Islet of Langerhans (tissue), 1 donor: ENCODE data around the gene SLX9.

Source experiments
- FAIRE-seq: peaks from one replicate; lab custom pipeline; 2011; peaks lifted over from hg19 to GRCh38; lab: Jason Lieb, UNC

The SLX9 gene

DNA sequence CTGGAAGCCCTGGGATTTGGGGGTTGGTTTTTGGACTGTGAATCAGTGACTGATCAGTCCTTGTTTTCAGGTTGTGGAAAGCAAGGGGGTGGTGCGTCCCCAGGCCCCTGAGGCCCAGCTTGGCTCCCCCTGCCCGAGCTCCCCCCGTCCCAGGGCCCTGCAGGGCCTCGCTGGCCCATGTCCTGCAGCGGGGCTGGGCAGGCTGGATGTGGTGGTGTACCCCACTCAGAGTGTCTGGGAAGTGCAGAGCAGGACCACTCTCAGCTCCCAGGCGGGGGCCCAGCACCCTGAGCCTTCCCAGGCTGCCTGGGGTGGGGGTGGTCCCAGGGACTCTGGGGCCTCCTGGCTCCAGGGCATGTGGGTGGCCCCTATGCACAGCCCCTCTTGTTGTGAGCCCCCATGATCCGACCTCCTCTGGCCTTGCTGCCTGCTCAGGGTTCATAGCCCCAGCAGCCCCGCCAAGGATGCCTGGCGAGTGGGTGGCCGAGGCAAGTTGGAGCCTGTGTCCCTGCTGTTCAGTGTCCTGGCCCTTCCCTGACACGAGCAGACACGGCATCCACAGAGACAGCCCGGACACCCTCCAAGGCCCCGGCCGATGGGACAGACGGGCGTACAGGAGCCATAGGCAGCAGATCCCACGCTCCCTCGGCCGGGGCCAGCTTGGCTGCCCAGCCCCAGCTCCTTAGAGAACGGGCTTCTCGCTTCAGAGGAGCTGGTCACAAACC, 37.9 kb downstream of the SLX9 start:
- no peak for FAIRE-seq

DNA sequence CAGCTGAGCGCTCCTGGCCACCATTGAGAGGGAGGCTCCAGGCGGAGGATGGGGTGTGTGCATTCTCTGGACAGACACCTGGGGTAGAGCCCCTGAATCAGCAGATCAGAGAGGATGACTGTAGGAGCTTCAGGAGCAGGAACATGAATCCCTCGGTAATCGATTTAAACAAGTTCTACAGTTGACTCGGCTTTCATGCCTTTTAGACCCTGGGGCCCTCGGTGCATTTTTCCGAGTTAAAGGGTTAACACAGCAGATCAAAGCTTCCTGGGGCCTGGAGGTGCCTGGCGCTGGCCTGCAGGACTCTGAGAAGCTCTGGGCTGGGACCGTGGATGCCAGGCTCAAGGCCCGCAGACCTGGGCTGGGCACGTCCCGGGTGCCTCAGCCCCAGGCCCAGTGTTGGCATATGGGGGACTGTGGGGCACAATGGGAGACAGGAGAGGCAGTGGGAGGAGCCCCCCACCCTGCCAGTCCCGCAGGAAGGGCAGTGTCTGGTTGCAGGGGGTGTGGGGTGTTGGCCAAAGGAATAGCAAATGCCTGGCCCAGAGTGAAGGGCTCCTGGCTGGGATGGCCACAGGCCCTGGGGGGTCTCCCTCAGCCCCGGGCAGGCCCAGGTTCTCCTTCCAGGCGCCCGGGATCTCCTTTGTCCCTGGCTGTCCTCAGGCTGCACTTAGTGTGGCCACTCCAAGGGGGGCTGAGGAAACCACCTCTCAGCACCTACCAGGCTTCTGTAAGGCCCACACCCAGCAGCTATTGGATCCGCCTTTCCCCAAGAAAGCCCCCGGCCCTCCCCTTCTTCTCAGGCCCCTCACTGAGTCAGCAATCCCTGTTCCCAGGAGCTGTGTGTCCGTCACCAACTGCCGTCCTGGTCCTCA, 40.1 kb downstream of the SLX9 start:
- no peak for FAIRE-seq

DNA sequence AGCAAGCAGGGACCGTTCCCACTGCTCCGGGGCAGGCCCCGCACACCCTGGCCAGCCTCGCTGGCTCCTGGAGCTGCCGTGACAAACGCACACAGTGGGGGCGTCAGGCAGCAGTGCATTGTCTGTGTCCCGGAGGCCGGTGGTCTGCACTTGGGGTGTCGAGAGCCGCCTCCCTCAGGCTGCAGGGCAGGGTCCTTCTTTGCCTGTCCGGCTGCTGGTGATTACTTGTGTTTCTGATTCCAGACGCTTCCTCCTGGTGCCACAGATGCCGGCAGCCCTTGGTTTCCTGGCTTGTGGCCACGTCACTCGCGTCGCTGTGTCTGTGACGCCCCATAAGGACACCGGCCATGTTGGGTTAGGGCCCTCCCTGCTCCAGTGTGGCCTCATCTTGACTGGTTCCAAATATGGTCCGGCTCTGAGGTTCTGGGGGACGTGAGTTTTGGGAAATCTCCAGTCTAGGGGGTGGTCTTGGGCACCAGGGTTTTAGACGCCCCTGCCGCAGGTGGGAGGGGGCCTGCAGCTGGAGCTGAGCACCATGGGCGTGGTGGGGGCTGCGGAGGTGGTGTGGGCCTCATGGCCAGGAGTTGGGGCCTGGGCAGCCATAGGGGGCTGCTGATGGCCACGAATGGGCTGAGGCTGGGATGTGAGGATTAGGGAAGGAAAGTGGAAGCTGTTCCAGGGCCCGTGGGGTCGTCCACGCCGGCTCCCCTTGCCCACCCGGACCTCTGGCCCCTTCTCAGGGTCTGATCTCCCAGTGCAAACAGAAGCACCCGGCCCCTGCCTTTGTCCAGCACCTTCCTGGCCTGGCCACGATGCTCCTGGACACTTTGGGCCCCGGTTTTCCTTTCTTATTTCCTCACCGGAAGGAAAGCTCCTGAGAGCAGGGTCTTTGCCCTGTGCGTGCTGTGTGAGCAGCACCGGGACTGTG, 41.0 kb downstream of the SLX9 start:
- no peak for FAIRE-seq

DNA sequence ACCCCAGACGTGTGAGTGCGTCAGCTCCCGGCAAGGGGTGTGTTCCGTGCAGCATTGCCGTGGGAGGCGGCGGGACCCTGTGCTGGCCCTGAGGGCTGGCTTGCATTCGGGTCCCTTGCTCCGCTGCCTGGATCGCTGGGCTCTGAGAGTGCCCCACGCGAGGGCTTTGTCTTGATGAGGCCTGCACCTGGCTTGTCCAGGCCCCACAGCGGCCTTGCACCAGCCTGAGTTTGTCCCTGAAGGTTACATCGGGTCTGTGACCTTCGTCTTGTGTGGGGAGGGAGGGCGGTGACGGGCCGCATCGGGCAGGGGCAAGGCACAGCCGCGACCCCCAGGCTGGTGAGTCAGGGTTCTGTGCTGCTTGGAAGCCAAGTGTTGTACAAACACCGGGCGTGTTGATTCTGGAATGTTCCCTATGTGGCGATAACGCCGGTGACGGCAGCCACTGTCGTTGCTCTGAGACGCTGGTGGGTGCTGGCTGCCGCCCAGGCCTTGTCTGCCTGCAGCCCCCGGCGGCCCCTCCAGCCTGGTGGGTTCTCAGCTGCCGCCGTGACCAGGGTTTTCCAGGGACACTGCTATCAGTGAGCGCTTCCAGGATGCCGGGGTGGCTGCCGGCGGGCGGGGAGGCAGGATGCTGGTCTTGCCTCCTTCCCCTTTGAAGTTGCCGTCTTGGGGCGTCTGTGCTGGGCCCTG, 42.9 kb downstream of the SLX9 start:
- FAIRE-seq: no peak

DNA sequence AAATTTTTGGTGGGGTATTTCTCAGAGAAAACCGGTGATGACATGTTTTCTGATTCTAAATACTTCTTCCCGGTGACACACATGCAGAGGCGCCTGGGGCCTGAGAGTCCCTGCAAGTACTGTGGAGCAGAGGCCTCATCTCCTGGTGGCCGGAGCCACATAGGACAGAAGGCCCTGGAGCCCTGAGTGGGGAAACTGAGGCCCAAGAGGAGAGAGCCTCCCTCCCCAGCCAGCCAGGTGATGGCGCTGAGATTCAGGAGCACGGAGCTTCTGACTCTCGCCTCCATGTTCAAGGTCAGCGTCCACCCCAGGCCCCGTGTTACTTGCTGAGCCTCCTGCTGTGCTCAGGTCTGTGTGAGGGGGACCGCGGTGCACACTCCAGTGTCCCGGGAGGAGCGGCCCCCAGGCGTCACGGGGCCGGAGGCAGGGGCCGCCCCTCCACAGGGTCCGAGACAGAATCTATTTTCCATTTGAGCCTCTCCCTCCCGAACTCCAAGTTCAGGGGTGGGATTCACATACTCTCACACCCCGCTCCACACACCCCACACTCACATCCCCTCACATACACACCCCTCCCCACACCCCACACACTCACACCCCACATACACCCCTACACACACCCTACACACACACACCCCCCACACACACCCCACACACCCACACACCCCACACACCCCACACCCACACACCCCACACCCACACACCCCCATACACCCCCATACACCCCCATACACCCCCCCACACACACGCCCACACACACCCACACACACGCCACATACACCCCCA, 43.8 kb downstream of the SLX9 start:
- no peak for FAIRE-seq

DNA sequence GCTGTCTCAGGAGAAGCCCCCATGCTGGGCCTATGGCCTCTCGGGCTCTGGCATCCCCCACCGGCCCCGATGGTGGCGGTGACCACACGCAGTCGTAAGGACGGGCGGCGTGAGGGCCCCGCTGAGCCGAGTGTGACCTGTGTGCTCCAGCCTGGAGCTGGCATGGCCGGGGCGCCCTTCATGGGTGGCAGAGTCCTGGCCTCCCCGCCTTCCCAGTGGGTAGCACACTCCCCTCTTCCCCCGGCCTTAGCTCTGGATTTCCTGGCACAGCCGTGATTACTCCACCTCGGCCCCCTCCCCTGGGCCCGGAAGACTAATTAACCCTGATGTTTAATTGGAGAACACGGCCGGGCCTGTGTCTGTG, 44.6 kb downstream of the SLX9 start:
- no peak for FAIRE-seq

DNA sequence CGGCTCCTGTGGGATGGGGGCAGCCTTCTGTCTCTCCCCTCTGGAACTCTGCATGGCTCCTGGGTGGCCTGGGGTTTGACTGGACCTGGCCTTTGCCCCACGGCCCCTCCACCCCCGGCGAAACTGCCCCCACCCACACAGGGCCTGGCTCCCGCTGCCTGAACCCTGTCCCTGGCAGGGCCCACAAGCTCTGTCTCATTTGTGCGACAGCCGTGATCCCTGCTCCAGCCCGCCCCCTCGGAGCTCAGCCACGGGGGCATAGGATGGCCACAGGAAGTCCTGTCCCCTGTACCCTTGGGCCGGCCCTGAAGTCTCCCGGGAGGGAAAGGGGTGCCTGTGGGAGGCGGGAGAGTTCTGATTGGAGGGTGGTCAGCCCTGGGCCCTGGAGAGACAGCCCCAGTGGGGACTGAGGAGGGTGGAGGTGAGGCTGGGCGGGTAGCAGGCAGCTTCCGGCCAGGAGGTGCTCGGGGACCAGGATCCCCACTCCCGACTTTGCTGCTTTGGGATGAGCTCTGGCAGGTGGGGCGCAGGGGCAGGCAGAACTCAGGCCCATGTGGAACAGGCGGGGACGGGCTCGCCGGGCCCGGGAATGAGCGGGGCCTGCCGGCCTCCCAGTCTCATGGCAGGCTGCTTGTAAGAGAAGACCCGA, 45.1 kb downstream of the SLX9 start:
- no peak for FAIRE-seq

DNA sequence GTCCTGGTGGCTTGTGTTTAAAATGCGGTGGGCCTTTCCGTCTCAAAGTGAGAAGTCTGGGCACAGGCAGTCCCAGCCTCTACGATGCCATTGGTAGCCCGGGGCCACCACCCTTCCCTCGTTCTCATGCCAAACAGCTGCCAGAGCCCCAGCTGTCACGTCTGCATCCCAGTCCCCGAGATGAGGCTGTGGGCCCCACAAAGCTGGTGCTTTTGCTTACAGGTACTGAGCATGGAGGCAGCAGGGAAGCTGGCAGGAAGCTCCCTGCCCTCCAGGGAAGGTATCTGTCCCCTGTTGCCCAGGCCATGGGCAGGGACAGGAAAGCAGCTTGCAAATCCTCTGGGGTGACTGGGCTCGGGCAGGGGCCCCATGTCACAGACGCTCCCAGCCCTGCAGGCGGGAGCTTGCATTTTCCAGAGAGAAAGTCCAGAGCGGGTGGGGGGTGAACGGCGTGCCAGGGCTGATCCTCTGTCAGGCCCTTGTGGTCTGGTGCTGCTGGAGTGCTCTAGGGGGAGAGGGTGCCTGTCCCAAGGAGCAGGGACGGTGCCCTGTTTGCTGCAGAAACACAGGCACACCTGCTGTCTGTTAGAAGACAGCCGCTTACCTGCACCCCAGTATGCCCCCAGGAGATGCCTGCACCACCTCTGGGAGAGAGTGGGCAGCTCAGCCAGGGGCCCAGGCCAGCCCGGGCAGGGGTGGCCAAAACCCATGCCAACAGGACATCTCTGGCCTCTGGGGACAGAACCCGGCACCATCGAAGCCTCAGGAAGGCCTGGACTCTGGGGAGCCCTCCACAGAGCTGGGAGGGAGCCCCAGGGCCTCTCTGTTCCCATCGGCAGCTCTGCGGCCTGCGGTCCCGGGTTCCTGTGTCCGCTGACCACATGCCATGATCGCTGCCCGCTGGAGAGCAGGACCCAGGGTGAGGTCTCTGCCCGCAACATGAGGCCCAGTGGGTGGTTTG, 45.9 kb downstream of the SLX9 start:
- FAIRE-seq: no peak

DNA sequence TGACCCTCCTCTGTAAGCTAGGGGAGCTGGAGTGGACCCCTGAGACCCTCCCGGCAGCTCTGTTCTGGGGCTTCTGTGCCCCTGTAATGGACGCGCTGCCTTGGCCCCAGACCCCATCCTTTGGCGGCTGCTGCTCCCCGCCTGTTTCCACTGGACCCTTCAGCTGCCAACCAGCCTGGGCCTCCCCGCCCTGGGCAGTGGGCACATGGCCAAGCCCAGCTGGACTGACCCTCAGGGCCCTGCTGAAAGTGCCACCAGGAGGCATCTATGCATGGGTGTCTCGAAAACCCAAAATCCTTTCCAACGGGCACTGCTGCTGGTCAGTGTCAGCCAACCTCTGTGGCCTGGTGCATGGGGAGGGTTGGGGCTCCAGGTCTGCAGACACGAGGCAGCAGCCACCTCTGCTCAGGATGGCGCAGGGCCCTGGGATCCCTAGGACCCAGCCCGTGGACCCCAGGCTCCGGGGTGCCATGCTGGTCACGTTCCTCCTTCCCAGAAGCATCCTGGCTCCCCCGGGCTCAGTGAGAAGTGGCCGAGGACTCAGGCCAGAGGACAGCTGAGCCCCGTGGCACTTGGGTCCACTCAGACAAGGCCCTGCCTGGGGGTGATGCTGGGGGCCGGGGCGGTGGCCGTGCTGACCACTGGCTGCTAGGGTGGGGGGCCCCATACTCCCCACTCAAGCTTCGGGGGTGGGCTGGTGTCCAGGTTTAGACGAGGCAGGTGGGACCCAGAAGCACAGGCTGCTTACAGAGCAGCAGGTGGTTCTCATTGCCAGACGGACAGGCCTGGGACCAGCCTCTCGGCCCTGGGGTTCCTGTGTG, 46.9 kb downstream of the SLX9 start:
- no peak for FAIRE-seq

DNA sequence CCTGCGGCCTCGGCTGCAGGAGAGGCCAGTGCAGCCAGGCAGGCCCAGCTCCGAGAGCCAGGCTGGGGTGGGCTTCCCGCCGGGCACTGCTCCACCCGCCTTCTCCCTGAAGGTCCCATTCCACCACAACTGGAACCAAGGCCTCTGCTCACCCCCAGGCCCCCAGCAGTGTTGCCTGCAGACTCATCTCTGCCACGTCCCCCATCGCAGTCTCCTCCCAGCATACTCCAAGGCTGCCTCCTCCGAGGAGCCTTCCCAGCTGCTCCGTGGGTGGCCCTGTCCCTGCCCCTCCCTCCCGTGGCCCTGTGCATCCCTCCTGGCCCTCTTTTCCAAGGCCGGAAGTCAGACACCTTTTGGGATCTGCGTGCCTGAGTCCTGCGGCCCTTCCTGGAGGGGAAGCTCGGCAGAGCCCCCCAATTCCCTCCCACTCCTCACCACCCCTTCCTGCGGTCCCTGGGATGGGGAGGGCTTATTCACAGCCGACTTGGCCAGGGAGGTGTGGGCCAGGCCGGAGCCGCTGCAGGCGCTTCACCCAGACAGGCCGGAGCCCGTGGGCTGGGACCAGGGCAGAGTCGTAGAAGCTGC, 47.6 kb downstream of the SLX9 start:
- no peak for FAIRE-seq

DNA sequence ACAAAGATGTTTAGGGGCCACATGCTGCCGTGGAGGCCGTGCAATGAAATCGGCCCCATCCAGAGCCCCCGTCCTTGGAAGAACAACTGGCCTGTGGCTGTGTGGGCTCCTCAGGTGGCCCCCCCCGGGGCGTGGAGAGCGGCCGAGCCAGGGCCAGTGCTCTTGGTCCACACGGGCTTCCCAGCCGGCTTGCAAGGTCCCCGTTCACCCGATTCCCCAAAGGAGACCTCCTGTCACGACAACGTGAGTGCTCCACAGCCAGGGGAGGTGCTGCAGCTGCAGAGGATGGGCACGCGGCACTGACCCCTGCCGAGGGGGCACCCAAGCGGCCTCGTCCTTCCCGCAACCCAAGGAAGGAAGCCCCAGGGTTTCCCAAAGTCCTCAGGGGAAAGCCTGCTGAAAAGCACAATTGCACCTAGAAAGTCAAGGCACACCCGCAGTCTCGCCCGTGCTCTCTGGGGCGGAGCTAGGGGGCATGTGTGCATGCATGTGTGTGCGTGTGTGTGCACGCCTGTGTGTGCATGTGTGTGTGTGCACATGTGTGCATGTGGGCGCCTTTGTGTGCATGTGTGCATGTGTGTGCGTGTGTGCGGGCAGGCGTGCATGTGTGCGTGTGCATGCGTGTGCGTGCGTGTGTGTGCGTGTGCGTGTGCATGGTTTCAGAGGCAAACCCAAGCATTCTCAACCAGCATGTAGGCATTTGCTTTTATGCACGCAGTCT, 48.2 kb downstream of the SLX9 start:
- FAIRE-seq: no peak

DNA sequence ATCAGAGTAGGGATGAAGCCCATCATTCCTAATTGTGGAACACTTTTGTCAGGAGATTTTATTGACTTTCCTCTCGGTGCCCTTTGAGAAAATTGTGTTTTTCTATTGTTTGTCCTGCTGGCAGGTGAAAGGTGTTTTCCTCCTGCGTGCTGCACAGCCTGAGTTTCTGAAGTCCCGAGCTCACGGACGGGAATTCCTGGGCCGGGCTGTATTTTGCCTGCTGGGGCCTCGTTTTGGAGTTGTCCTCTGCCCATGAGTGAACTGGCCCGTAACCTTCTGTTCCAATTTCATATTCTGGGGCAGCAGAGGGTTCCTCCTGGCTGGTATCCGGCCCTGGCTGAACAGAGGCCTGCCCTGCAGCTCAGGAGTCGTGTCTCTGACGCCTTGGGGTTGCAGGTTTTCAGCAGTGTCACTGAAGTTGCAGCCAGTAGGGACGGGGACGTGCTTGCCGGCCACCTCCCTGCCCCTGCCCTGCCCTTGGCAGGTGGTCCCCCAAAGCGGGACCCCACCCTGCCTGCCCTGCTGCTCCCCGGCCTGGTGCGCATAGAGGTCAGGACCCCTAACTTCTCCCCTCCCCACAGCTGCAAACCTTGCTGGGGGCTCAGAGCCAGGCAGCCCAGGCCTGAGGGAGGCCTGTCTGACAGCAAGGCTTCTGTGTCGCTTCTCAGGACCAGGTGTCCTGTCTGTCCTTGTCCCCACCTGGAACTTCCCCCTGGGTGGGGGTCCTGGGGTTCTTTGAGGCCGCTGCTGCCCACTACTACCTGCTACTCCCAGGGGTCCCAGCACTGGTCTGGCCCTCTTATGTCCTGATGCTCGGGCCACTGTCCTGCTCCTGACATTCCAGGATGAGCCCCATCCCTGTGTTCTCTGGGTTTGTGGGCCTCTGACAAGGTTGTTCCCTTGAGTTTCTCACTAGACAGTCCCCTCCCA, 49.0 kb downstream of the SLX9 start:
- no peak for FAIRE-seq

DNA sequence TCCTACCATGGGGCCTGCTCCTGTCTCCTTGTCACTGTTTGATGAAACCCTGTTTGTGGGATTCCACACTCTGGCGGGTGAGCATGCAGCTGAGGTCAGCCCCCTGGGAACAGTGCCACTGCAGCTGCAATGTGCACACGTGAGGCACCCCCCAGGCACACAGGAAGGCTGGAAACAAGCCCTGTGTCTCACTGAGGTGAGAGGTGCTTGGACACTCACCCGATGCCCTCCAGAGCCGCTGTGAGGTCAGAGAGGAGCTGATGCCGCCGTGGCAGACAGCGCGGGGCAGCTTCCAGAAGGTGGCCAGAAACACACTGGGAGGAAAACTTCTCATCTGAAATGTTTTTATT, 49.7 kb downstream of the SLX9 start:
- FAIRE-seq: no peak

DNA sequence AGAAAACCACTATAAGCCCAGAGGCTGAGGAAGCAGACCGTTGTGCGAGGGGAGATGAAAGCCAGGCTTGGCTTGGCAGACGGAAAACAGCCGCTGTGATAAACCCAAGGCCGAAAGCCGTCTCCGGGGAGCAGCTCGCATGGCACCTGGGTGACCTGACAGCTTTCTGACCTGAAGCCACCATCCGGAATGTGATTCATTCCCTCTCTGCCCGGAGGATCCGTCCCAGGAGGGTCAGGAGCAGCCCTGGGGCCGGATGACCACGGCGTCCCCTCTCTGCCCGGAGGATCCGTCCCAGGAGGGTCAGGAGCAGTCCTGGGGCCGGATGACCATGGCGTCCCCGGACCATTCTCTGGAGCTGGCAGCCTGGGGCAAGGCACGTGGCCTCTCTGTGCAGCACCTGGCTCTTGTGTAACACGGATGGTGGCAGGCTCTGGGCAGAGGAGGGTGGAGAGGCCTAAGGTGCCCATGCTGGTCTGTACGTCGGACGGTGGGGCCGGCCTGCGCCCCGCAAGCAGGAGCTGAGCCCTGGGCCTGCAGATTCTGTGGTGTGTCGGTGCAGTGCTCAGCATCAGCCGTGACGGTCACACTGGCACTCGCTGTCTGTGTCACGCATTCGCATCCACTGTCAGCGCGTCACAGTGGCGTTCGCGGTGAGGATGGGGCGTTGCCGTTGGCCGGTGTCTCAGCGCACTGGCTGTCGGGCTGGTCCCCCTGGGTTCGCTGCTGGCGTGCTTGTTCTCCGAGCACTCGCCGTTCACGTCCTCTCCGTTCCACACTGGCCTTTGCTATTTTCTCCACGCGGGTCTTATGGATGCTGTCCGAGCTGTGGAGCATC, 50.3 kb downstream of the SLX9 start:
- no peak for FAIRE-seq

DNA sequence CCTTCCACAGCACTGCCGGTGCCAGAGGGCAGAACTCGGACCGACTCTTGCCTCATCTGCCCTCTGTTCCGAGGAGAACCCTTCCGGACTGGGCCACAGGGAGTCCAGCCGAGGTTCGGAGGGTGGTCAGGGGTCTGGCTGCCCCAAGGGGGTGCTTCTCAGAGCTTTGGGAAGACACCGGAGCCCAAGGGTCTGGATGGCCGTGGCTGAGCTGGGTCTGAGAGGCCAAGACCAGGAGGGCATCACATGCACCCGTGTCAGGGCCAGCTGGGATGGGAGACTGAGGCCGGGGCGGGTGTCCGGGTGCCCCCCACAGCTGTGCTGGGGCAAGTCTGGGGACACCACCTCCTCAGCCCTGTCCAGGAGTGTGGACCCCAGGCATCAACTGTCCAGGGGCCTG, 51.1 kb downstream of the SLX9 start:
- FAIRE-seq: no peak
